NCI-H2196 treated with DMSO at 0.1 percent for 48 hours (cell line): ENCODE measurements around the gene PRRC2C.
"Not testable (repeated sequence)": the region's sequence is repeated elsewhere in the genome, so short reads cannot be mapped to it uniquely, and the experiment has no call there.

ENCODE experiments used
- DNase-seq: peaks from one replicate; lab custom pipeline; 2025; ENCODE audit not compliant: unreplicated experiment; lab: John Stamatoyannopoulos, UW

Gene PRRC2C

GRCh38 chr1:171500304-171500703, 15.0 kb downstream of the PRRC2C start:
- no peak for DNase-seq

- no peak for DNase-seq
Measured at GRCh38 chr1:171500803-171501202, 15.5 kb downstream of the PRRC2C start.

GRCh38 chr1:171501305-171502024, 16.1 kb downstream of the PRRC2C start:
- no peak for DNase-seq

- no peak for DNase-seq
Measured at GRCh38 chr1:171506525-171507304, 21.4 kb downstream of the PRRC2C start.

GRCh38 chr1:171507435-171507834, 22.1 kb downstream of the PRRC2C start:
- DNase-seq: no peak

- no peak for DNase-seq
Measured at GRCh38 chr1:171509191-171509590, 23.9 kb downstream of the PRRC2C start.

GRCh38 chr1:171513743-171514142, 28.4 kb downstream of the PRRC2C start:
- DNase-seq: no peak

- DNase-seq: no peak
Measured at GRCh38 chr1:171515299-171515698, 30.0 kb downstream of the PRRC2C start.

- no peak for DNase-seq
Measured at GRCh38 chr1:171515741-171516140, 30.4 kb downstream of the PRRC2C start.

GRCh38 chr1:171521567-171521966, 36.2 kb downstream of the PRRC2C start:
- no peak for DNase-seq

- no peak for DNase-seq
Measured at GRCh38 chr1:171530676-171531075, 45.3 kb downstream of the PRRC2C start.

GRCh38 chr1:171532520-171532919, 47.2 kb downstream of the PRRC2C start:
- no peak for DNase-seq

- no peak for DNase-seq
Measured at GRCh38 chr1:171545523-171545922, 60.2 kb downstream of the PRRC2C start.

GRCh38 chr1:171550050-171550449, 64.7 kb downstream of the PRRC2C start:
- DNase-seq: no peak

GRCh38 chr1:171550598-171551100, 65.3 kb downstream of the PRRC2C start:
- not testable (repeated sequence) for DNase-seq

GRCh38 chr1:171553960-171554359, 68.6 kb downstream of the PRRC2C start:
- DNase-seq: not testable (repeated sequence)

GRCh38 chr1:171563675-171564074, 78.3 kb downstream of the PRRC2C start:
- DNase-seq: no peak

GRCh38 chr1:171566467-171566866, 81.1 kb downstream of the PRRC2C start:
- DNase-seq: no peak

GRCh38 chr1:171570295-171570694, 85.0 kb downstream of the PRRC2C start:
- DNase-seq: no peak

GRCh38 chr1:171576144-171576543, 90.8 kb downstream of the PRRC2C start:
- no peak for DNase-seq

- no peak for DNase-seq
Measured at GRCh38 chr1:171581226-171581625, 95.9 kb downstream of the PRRC2C start.

- DNase-seq: no peak
Measured at GRCh38 chr1:171581766-171582165, 96.4 kb downstream of the PRRC2C start.
